ENCODE measurements around the gene SLC17A2. TPM values are rescaled to one million over a fixed set of nuclear protein-coding genes. Genes with fewer than 3 reads are reported as not detected.
A peak's percentile ranks its signal among the peaks of the same experiment; 100 is the strongest.

Gene SLC17A2
- total and polyA plus RNA-seq, 2 of the 13 experiments (the other 11 are each of a cell fraction or from before 2014, with no cell fraction given), result 11.2 to 32.4 TPM

GRCh38 chr6:25863360-25863759, 67.1 kb downstream of the SLC17A2 start (continued):
- TF ChIP-seq, protein P1, sequence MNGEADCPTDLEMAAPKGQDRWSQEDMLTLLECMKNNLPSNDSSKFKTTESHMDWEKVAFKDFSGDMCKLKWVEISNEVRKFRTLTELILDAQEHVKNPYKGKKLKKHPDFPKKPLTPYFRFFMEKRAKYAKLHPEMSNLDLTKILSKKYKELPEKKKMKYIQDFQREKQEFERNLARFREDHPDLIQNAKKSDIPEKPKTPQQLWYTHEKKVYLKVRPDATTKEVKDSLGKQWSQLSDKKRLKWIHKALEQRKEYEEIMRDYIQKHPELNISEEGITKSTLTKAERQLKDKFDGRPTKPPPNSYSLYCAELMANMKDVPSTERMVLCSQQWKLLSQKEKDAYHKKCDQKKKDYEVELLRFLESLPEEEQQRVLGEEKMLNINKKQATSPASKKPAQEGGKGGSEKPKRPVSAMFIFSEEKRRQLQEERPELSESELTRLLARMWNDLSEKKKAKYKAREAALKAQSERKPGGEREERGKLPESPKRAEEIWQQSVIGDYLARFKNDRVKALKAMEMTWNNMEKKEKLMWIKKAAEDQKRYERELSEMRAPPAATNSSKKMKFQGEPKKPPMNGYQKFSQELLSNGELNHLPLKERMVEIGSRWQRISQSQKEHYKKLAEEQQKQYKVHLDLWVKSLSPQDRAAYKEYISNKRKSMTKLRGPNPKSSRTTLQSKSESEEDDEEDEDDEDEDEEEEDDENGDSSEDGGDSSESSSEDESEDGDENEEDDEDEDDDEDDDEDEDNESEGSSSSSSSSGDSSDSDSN (CRISPR knock-in tag; IDR thresholded peaks at IDR 0.05), result no peak
- TF ChIP-seq ADNP (CRISPR knock-in tag; IDR thresholded peaks at IDR 0.05), result no peak
- TF ChIP-seq DNMT1 (CRISPR knock-in tag; IDR thresholded peaks at IDR 0.05), result no peak
- peak; percentile 39; the same call in 1 of the 2 replicates for TF ChIP-seq ZNF609 (CRISPR knock-in tag; IDR thresholded peaks at IDR 0.05; ENCODE audit: borderline replicate concordance)
- TF ChIP-seq NBN (conservative IDR thresholded peaks at IDR 0.05), result no peak
- TF ChIP-seq ZBTB8A (CRISPR knock-in tag; IDR thresholded peaks at IDR 0.05; ENCODE audit: borderline replicate concordance, low read depth), result no peak
- TF ChIP-seq KAT7 (CRISPR knock-in tag; IDR thresholded peaks at IDR 0.05; ENCODE audit: borderline replicate concordance), result no peak
- TF ChIP-seq ZC3H13 (CRISPR knock-in tag; IDR thresholded peaks at IDR 0.05), result no peak
- no peak for TF ChIP-seq TAF1 (CRISPR knock-in tag; IDR thresholded peaks at IDR 0.05)
- TF ChIP-seq ZNF441 (CRISPR knock-in tag; IDR thresholded peaks at IDR 0.05; ENCODE audit: borderline replicate concordance), result no peak
- TF ChIP-seq NKX3-1 (CRISPR knock-in tag; IDR thresholded peaks at IDR 0.05), result no peak
- TF ChIP-seq, protein P2, sequence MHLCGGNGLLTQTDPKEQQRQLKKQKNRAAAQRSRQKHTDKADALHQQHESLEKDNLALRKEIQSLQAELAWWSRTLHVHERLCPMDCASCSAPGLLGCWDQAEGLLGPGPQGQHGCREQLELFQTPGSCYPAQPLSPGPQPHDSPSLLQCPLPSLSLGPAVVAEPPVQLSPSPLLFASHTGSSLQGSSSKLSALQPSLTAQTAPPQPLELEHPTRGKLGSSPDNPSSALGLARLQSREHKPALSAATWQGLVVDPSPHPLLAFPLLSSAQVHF (CRISPR knock-in tag; IDR thresholded peaks at IDR 0.05), result no peak
- TF ChIP-seq MXI1 (IDR thresholded peaks at IDR 0.05; ENCODE audit: borderline replicate concordance, low read depth, low read length), result no peak
- TF ChIP-seq, protein P3, sequence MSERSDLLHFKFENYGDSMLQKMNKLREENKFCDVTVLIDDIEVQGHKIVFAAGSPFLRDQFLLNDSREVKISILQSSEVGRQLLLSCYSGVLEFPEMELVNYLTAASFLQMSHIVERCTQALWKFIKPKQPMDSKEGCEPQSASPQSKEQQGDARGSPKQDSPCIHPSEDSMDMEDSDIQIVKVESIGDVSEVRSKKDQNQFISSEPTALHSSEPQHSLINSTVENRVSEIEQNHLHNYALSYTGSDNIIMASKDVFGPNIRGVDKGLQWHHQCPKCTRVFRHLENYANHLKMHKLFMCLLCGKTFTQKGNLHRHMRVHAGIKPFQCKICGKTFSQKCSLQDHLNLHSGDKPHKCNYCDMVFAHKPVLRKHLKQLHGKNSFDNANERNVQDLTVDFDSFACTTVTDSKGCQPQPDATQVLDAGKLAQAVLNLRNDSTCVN (CRISPR knock-in tag; IDR thresholded peaks at IDR 0.05; ENCODE audit: borderline replicate concordance), result no peak
- TF ChIP-seq CERS6 (CRISPR knock-in tag; IDR thresholded peaks at IDR 0.05), result no peak
- TF ChIP-seq ZFP36L2 (CRISPR knock-in tag; IDR thresholded peaks at IDR 0.05), result no peak
- TF ChIP-seq MIXL1 (CRISPR knock-in tag; IDR thresholded peaks at IDR 0.05), result peak; percentile 89; the same call in 1 of the 2 replicates
- 0 out of 2 replicates have a peak, but pooled peaks have one; percentile 28 for TF ChIP-seq ZGPAT (CRISPR knock-in tag; IDR thresholded peaks at IDR 0.05)
- no peak for TF ChIP-seq ZMYM3 (CRISPR knock-in tag; IDR thresholded peaks at IDR 0.05)
- TF ChIP-seq MTA1 (CRISPR knock-in tag; IDR thresholded peaks at IDR 0.05; ENCODE audit: borderline replicate concordance), result no peak
